K562 (cell line): ENCODE results near the gene BORCS8. TPM values are rescaled to one million over a fixed set of nuclear protein-coding genes. Genes with fewer than 3 reads are reported as not detected.
A peak's percentile ranks its signal among the peaks of the same experiment; 100 is the strongest.
"Not testable (repeated sequence)": the region's sequence is repeated elsewhere in the genome, so short reads cannot be mapped to it uniquely, and the experiment has no call there.

Source experiments
- ATAC-seq: fragments of 200-7000 bp; cut with Tn5 transposase; 3 replicates; pipeline ENCODE4 v1.9.1; 2020; ENCODE audit warnings: moderate library complexity
- BruUV-seq: library from RNA; stranded (reverse); fragments of 400-500 nt; replicated peaks from 2 replicates; lab custom pipeline; 2021; lab: Mats Ljungman, UMichigan
- CTCF ChIA-PET: fragments of 300-600 bp; formaldehyde crosslinking; extraction: SDS; loops from one replicate; lab custom pipeline; 2021; ENCODE audit warnings: low intra/inter-chr PET ratio; lab: Yijun Ruan, JAX
- POLR2A ChIA-PET: fragments of 300-600, 350-650 bp; sonication (Branson Sonifier 250); formaldehyde crosslinking; extraction: SDS; loops from one replicate; lab custom pipeline; 2021; ENCODE audit warnings: antibody characterized with exemption, inconsistent platforms; lab: Yijun Ruan, JAX
- DNase-seq, 4 experiments: peaks; one replicate each; pipeline versions ENCODE4 v3.0.0 to v3.0.0-alpha.2; 2011 to 2018; ENCODE audit warnings: low spot score in 3 of 4, mixed read lengths in 3 of 4; ENCODE audit errors: extremely low read depth in 1 of 4
- FAIRE-seq: peaks from 2 replicates; lab custom pipeline; 2011; peaks lifted over from hg19 to GRCh38; lab: Jason Lieb, UNC
- H2AFZ ChIP-seq: 2 replicates; pipeline ENCODE4 v1.6.0; 2011; ENCODE audit warnings: low read depth, low read length, control low read depth, inconsistent platforms
- H3K27ac ChIP-seq: fragments of 200-600 bp; 3 replicates; pipeline ENCODE4 v1.8.0; 2011; ENCODE audit warnings: low read depth, mild to moderate bottlenecking, control low read depth, inconsistent platforms, low read length, moderate library complexity, mixed read lengths; ENCODE audit errors: extremely low read depth
- H3K27me3 ChIP-seq, 2 experiments: fragments of 300-600 bp in 1 of 2; 2 replicates in 1 of 2; 3 replicates in 1 of 2; pipeline versions ENCODE4 v1.6.0 to v1.8.0; 2011; ENCODE audit warnings: inconsistent platforms in 2 of 2, low read length in 2 of 2, mild to moderate bottlenecking in 1 of 2, mixed read lengths in 1 of 2, moderate library complexity in 1 of 2; ENCODE audit not compliant: control insufficient read depth in 2 of 2, insufficient read depth in 2 of 2
- H3K36me3 ChIP-seq: fragments of 300-600 bp; 3 replicates; pipeline ENCODE4 v1.8.0; 2011; ENCODE audit warnings: mild to moderate bottlenecking, low read length, inconsistent platforms; ENCODE audit not compliant: control insufficient read depth, insufficient read depth
- H3K4me1 ChIP-seq, 2 experiments: fragments of 200-600 bp in 1 of 2; replicated peaks in 1 of 2; 2 replicates in 1 of 2; 3 replicates in 1 of 2; pipeline versions ENCODE4 v1.5.1 to v1.8.0; 2011; ENCODE audit warnings: inconsistent platforms in 2 of 2, low read length in 2 of 2, mild to moderate bottlenecking in 1 of 2, mixed read lengths in 1 of 2, moderate library complexity in 1 of 2; ENCODE audit not compliant: control insufficient read depth in 2 of 2, insufficient read depth in 2 of 2
- H3K4me2 ChIP-seq: 2 replicates; pipeline ENCODE4 v1.6.1; 2011; ENCODE audit warnings: low read length, control low read depth, inconsistent platforms, mixed read lengths; ENCODE audit not compliant: insufficient read depth
- H3K4me3 ChIP-seq: fragments of 200-600 bp; sonication (generic), shearing (Covaris generic); 2 replicates; pipeline ENCODE4 v1.5.1; 2016; ENCODE audit warnings: control low read depth, inconsistent platforms
- H3K79me2 ChIP-seq: fragments of 200-600 bp; 3 replicates; pipeline ENCODE4 v1.8.0; 2011; ENCODE audit warnings: low read length, inconsistent platforms; ENCODE audit not compliant: control insufficient read depth, insufficient read depth
- H3K9ac ChIP-seq, 2 experiments: 2 replicates each; pipeline versions ENCODE4 v1.6.0 to v1.6.1; 2011; ENCODE audit warnings: low read depth in 2 of 2, low read length in 2 of 2, control low read depth in 1 of 2, inconsistent platforms in 1 of 2, mild to moderate bottlenecking in 1 of 2, mixed read lengths in 1 of 2; ENCODE audit not compliant: insufficient read depth in 1 of 2
- H3K9me1 ChIP-seq: one replicate; pipeline ENCODE4 v1.6.0; 2011; ENCODE audit warnings: inconsistent platforms, mild to moderate bottlenecking, low read length, moderate library complexity; ENCODE audit not compliant: control insufficient read depth, insufficient read depth
- H3K9me3 ChIP-seq: replicated peaks from 2 replicates; pipeline ENCODE4 v1.5.1; 2011; ENCODE audit warnings: low read depth, low read length, inconsistent platforms; ENCODE audit not compliant: control insufficient read depth, insufficient read depth
- H4K20me1 ChIP-seq: replicated peaks from 2 replicates; pipeline ENCODE4 v1.6.1; 2011; ENCODE audit warnings: low read length, inconsistent platforms, mixed read lengths; ENCODE audit not compliant: control insufficient read depth, insufficient read depth
- ATF4 ChIP-seq: fragments of 450-650 bp; formaldehyde crosslinking; IDR thresholded peaks from 2 replicates; pipeline ENCODE4 v1.4.0; 2022; ENCODE audit warnings: mild to moderate bottlenecking, moderate library complexity
- EP300 ChIP-seq: IDR thresholded peaks from 2 replicates; pipeline ENCODE4 v1.6.1; 2012; ENCODE audit warnings: low read length, improper control_type of control experiment
- ZC3H4 ChIP-seq: sonication (generic); formaldehyde crosslinking; IDR thresholded peaks from 2 replicates; pipeline ENCODE4 v1.9.0; 2021; ENCODE audit warnings: missing genetic modification reagents, borderline replicate concordance
- ZNF121 ChIP-seq: sonication (generic); formaldehyde crosslinking; conservative IDR thresholded peaks from 2 replicates; pipeline ENCODE4 v1.8.0; 2022; ENCODE audit warnings: missing genetic modification reagents
- WGBS: fragments of 100-300 bp; shearing (Covaris generic); methylation state at CpG from one replicate; pipeline ENCODE4 v1.1.6; 2016; ENCODE audit warnings: low coverage, mixed read lengths; ENCODE audit not compliant: insufficient coverage; ENCODE audit errors: missing lambda C conversion rate; 5-methylcytosine and 5-hydroxymethylcytosine counted together
- in situ Hi-C: fragments of 300-500 bp; cut with MboI; formaldehyde crosslinking; loops from 4 replicates; pipeline ENCODE4 v1.15.0; 2018; ENCODE audit warnings: inconsistent platforms, mixed read lengths
- intact Hi-C: fragments of 100-400 bp; cut with micrococcal nuclease; formaldehyde crosslinking; loops from 2 replicates; pipeline ENCODE4 v1.14.2; 2022
- polyA plus RNA-seq, 8 experiments: library from polyadenylated mRNA; depleted of rRNA in 4 of 8; stranded (reverse) in 5 of 8; unstranded in 3 of 8; fragments of >200 nt; fragmentation: Nextera tagmentation in 2 of 8; fragmentation: Illumina TruSeq in 1 of 8; extraction: Ambion mirVana in 2 of 8; extraction: Trizol in 1 of 8; gene quantifications; 2 replicates each; pipeline versions ENCODE4 v1.2.1 to v1.2.3, GENCODE V29; 2011 to 2014; ENCODE audit warnings: inconsistent platforms in 1 of 8, missing spikeins in 1 of 8
- total RNA-seq, 7 experiments: library from RNA; depleted of rRNA in 6 of 7; stranded (reverse); fragments of >200 nt in 6 of 7; fragmentation: Illumina TruSeq in 2 of 7; extraction: Trizol in 2 of 7; gene quantifications; 2 replicates each; pipeline versions ENCODE4 v1.2.1 to v1.2.3, GENCODE V29; 2011 to 2021; ENCODE audit warnings: low replicate concordance in 1 of 7

BORCS8 gene
- total and polyA plus RNA-seq, 9 of the 15 experiments (the other 6 are each of a cell fraction or from before 2014, with no cell fraction given) = 4.6 to 33.6 (median 16.3) TPM

GRCh38 chr19:19149435-19149834 lies 42.5 kb downstream of the BORCS8 start (continued):
- no peak for TF ChIP-seq ZC3H4
- no peak for TF ChIP-seq EP300
- no peak for TF ChIP-seq ATF4 (CRISPR knock-in tag)

- H4K20me1 ChIP-seq, H2AFZ ChIP-seq, H3K27me3 ChIP-seq, H3K9me1 ChIP-seq, H3K9ac ChIP-seq, H3K9me3 ChIP-seq, H3K4me3 ChIP-seq, intact Hi-C loops, H3K27ac ChIP-seq, DNase-seq, H3K36me3 ChIP-seq, ATAC-seq, FAIRE-seq, H3K4me2 ChIP-seq, in situ Hi-C loops, H3K79me2 ChIP-seq, BruUV-seq, CTCF ChIA-PET: not testable (repeated sequence)
- H3K4me1 ChIP-seq = peaks cover 0 to 22% of the 10 kb centered on the region in 2 experiments; a peak in 2 of 5 replicates
- POLR2A ChIA-PET = interaction anchor here (0.8 kb wide), 1 partner anchor 22 kb away, joined by 3 read pairs; the partner anchor contains the start of gene MEF2B
- WGBS = 78% methylated on average over 8 of the region's 8 CpGs
- peak; percentile 19; the same call in 1 of the 2 replicates for TF ChIP-seq ZNF121 (CRISPR knock-in tag)
These were observed 43.4 kb downstream of the BORCS8 start for GRCh38 chr19:19148504-19148903.
